Lower lobe of right lung (tissue), 2 donors: ENCODE results near the gene DYNC1I1. TPM values are rescaled to one million over a fixed set of nuclear protein-coding genes. Genes with fewer than 3 reads are reported as not detected.

ENCODE experiments used
- ATAC-seq, 2 donors: fragments of 200-7000 bp; cut with Tn5 transposase; one replicate each; pipeline ENCODE4 v1.9.1; 2020 to 2022; ENCODE audit warnings: mild to moderate bottlenecking in 2 of 2, moderate library complexity in 2 of 2
- DNase-seq: peaks from one replicate; pipeline ENCODE4 v3.0.0-alpha.2; 2020
- H3K27ac ChIP-seq: fragments of 200-600 bp; one replicate; pipeline ENCODE4 v1.8.0; 2022
- H3K27me3 ChIP-seq: fragments of 200-600 bp; one replicate; pipeline ENCODE4 v1.8.0; 2022; ENCODE audit warnings: low read depth
- H3K36me3 ChIP-seq: fragments of 200-600 bp; one replicate; pipeline ENCODE4 v1.8.0; 2022; ENCODE audit warnings: mild to moderate bottlenecking
- H3K4me1 ChIP-seq: fragments of 200-600 bp; one replicate; pipeline ENCODE4 v1.8.0; 2022
- H3K4me3 ChIP-seq: fragments of 200-600 bp; one replicate; pipeline ENCODE4 v1.8.0; 2022; ENCODE audit warnings: mild to moderate bottlenecking
- H3K9me3 ChIP-seq: fragments of 200-600 bp; one replicate; pipeline ENCODE4 v1.8.0; 2022
- intact Hi-C: fragments of 100-400 bp; cut with DNase I; formaldehyde crosslinking; loops from one replicate; pipeline ENCODE4 v1.11.0; 2022
- total RNA-seq: library from RNA; stranded (reverse); fragmentation: NEBNext Ultra II Directional; extraction: Animal tissue kit (Norgen Biotek cat#: 25700); gene quantifications from one replicate; pipeline ENCODE4 v1.2.1, GENCODE V29; 2021
- TF ChIP-seq, protein P1 (sequence below): fragments of 200-600 bp; IDR thresholded peaks from one replicate; pipeline ENCODE4 v1.8.0; 2022; ENCODE audit warnings: antibody characterized with exemption, mild to moderate bottlenecking
- donor health status: DM: no; HTN: yes; CAD: no; lungs with severe emphysema.

The DYNC1I1 gene
- total RNA-seq, 1 donor from 2014 or later: 1.3 TPM

DNA sequence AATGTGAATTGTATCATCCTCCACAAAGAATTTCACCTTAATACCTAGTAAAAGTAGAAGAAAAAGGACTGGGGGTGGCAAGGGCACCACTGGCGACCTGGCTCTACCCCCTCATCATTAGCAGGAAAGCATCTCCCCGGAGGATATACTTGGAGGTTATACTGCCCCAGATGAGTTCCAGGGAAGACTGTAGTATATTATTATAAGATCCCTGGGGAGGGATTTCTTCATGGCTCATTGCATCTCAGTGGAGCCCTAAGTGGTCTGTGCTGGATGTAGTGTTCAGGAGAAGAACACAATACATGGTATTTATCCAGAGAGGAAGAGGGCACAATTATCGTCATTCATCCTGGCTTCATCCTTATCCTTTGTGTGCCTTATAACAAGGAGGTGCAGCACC, 14.2 kb upstream of the DYNC1I1 start:
- TF ChIP-seq, protein P1, sequence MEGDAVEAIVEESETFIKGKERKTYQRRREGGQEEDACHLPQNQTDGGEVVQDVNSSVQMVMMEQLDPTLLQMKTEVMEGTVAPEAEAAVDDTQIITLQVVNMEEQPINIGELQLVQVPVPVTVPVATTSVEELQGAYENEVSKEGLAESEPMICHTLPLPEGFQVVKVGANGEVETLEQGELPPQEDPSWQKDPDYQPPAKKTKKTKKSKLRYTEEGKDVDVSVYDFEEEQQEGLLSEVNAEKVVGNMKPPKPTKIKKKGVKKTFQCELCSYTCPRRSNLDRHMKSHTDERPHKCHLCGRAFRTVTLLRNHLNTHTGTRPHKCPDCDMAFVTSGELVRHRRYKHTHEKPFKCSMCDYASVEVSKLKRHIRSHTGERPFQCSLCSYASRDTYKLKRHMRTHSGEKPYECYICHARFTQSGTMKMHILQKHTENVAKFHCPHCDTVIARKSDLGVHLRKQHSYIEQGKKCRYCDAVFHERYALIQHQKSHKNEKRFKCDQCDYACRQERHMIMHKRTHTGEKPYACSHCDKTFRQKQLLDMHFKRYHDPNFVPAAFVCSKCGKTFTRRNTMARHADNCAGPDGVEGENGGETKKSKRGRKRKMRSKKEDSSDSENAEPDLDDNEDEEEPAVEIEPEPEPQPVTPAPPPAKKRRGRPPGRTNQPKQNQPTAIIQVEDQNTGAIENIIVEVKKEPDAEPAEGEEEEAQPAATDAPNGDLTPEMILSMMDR: no peak

DNA sequence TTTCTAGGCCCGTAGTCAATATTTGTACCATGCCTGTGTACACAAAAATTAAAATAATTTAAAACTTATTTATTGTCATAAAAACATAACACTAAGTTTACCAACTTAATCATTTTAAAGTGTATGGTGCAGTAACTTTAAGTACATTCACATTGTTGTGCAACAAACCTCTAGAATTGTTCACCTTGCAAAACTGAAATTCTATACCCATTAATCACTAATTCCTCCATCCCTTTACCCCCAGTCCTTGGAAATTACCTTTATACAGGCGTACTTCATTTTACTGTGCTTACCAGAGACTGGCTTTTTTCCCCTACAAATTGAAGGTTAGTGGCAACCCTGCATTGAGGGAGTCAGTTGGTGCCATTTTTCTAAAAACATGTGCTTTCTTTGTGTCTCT, 6.3 kb upstream of the DYNC1I1 start:
- H3K9me3 ChIP-seq: no peaks in the 10 kb centered on the region
- H3K4me3 ChIP-seq: no peak overlapping the region
- H3K36me3 ChIP-seq: no peaks in the 10 kb centered on the region
- DNase-seq: no peak
- no peaks in the 10 kb centered on the region for H3K4me1 ChIP-seq
- intact Hi-C loops: no loop called here
- ATAC-seq: no peak
- TF ChIP-seq, protein P1: no peak
- no peak overlapping the region for H3K27ac ChIP-seq
- no peaks in the 10 kb centered on the region for H3K27me3 ChIP-seq

More for the DNA sequence above, 14.2 kb upstream of the DYNC1I1 start:
- DNase-seq (no peak), ATAC-seq (no peak)
- Histone ChIP-seq H3K27me3 (no peaks in the 10 kb centered on the region), H3K9me3 (no peaks in the 10 kb centered on the region), H3K36me3 (no peaks in the 10 kb centered on the region), H3K4me1 (no peaks in the 10 kb centered on the region), H3K27ac (no peak overlapping the region), H3K4me3 (no peak overlapping the region)
- intact Hi-C loops: no loop called here

DNA sequence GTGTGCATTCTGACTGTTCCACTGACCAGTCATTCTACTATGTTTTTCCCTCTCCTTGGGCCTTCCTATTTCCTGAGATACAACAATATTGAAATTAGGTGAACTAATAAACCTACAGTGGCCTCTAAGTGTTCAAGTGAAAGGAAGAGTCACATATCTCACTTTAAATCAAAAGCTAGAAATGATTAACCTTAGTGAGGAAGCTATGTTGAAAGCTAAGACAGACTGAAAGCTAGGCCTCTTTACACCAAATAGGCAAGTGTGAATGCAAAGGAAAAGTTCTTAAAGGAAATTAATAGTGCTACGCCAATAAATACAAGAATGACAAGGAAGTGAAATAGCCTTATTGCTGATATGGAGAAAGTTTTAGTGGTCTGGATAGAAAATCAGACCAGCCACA, 5.7 kb upstream of the DYNC1I1 start:
- DNase-seq (no peak), ATAC-seq (no peak)
- Histone ChIP-seq H3K36me3 (no peaks in the 10 kb centered on the region), H3K4me3 (no peak overlapping the region), H3K4me1 (no peaks in the 10 kb centered on the region), H3K27me3 (no peaks in the 10 kb centered on the region), H3K9me3 (no peaks in the 10 kb centered on the region), H3K27ac (no peak overlapping the region)
- TF ChIP-seq, protein P1: no peak
- intact Hi-C loops: no loop called here

DNA sequence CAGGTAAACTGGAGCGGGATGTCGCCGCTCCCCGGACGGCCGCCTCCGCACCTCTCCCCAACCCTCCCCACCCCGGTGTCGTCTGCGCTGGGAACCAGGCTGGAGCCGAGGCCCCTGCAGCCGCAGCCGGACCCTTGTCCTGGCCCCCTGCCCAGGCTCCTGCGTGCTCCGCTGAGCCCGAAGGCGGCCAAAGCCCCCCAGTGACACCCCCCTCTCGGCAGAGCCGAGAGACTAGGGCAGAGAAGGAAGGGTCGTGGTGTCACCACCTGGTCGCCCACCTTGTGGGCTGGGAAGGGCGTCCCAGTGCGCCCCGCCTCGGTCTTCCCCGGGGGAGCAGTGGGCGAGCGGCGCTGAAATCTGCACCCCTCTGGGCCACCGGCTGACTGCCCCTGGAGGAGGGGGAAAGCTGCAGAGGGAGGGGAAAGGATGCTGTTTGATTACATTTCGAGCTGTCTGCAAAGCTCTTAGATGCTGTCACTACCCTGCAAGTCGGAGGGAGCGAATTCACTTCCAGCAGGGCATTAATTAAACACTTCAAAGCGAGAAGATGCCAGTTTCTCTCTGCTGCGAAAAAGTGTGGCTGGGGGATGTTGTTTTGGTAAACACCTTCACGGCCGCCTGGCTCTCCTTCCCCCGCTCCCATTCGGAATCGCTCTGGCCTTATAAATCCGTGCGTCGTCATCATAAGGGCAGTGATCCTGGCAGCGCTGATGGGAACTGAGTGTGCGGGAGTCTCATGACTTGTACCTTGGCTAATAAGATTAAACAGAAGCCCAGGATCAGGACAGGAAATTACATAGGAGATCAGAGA, 622 bp downstream of the DYNC1I1 start:
- H3K27me3 ChIP-seq: peaks cover 4% of the 10 kb centered on the region
- H3K9me3 ChIP-seq: no peaks in the 10 kb centered on the region
- no peak overlapping the region for H3K27ac ChIP-seq
- H3K4me3 ChIP-seq: peak overlapping the region; percentile 70
- peaks cover 9% of the 10 kb centered on the region for H3K4me1 ChIP-seq
- TF ChIP-seq, protein P1: no peak
- ATAC-seq: peak; percentile 27 to 36
- DNase-seq: peak; percentile 42
- H3K36me3 ChIP-seq: no peaks in the 10 kb centered on the region
- intact Hi-C loops: no loop called here

DNA sequence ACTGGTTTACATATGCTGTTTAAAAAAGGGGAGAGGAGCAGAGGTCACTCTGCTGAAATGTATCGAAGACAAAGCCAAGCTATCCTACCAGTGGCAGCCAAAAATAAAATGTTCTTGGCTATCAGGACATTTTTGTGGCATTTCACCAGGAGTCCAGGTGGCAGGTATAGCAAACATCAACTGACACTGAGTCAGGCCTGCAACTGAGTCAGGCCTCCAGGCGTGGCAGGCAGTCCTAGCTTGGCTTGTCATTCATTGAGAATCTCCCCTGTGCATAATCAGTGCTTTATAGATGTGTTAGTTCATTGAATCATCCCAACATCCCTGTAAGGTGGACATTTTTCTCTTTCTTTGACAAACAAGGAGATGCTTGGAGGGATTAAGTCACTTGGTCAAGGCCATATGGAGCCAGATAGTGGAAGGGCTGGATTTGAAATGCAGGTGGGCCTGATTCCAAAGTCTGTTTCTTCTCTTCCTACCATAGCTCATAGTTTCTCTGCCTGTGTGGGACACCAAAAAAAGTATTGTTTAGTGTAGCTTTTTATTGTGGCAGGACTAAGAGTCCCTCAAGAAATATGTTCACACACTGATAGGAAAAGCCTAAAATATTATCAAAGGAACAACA, 4.3 kb downstream of the DYNC1I1 start:
- intact Hi-C loops: no loop called here
- ATAC-seq (no peak), DNase-seq (no peak)
- Histone ChIP-seq H3K4me3 (no peak overlapping the region), H3K27ac (no peak overlapping the region), H3K9me3 (no peaks in the 10 kb centered on the region), H3K4me1 (peaks cover 9% of the 10 kb centered on the region), H3K27me3 (peaks cover 4% of the 10 kb centered on the region), H3K36me3 (no peaks in the 10 kb centered on the region)
- TF ChIP-seq, protein P1: no peak
